Activated CD4-positive, alpha-beta T cell treated with anti-CD3 and anti-CD28 coated beads for 36 hours (primary cell): ENCODE data around the gene SLC15A4. TPM values are rescaled to one million over a fixed set of nuclear protein-coding genes. Genes with fewer than 3 reads are reported as not detected.

Source experiments
- ATAC-seq: fragments of 200-7000 bp; cut with Tn5 transposase; one replicate; pipeline ENCODE4 v1.10.0; 2021; ENCODE audit warnings: mild to moderate bottlenecking, moderate library complexity
- CTCF ChIA-PET: fragments of 350-600 bp; sonication (Branson Sonifier 250); formaldehyde crosslinking; loops from one replicate; lab custom pipeline; 2021; ENCODE audit warnings: antibody characterized with exemption; lab: Charles Lee
- POLR2A ChIA-PET: fragments of 350-600 bp; sonication (Branson Sonifier 250); formaldehyde crosslinking; loops from one replicate; lab custom pipeline; 2021; ENCODE audit warnings: antibody characterized with exemption, inconsistent platforms; lab: Charles Lee
- DNase-seq: peaks from one replicate; pipeline ENCODE4 v3.0.0-alpha.2; 2020
- H3K27ac Mint-ChIP-seq: one replicate; pipeline ENCODE4 v1.8.0; 2021; ENCODE audit warnings: mixed read lengths
- H3K27me3 Mint-ChIP-seq: one replicate; pipeline ENCODE4 v1.8.0; 2021; ENCODE audit warnings: mixed read lengths
- H3K36me3 Mint-ChIP-seq: one replicate; pipeline ENCODE4 v1.8.0; 2021; ENCODE audit warnings: low read depth, mixed read lengths
- H3K4me1 Mint-ChIP-seq: one replicate; pipeline ENCODE4 v1.8.0; 2021; ENCODE audit warnings: mixed read lengths
- H3K4me3 Mint-ChIP-seq: one replicate; pipeline ENCODE4 v1.8.0; 2021; ENCODE audit warnings: mild to moderate bottlenecking, moderate library complexity, mixed read lengths
- H3K9me3 Mint-ChIP-seq: one replicate; pipeline ENCODE4 v1.8.0; 2021; ENCODE audit warnings: low read depth, mixed read lengths
- intact Hi-C, 2 experiments: fragments of 100-400 bp; cut with DNase I in 1 of 2; cut with micrococcal nuclease in 1 of 2; formaldehyde crosslinking; loops; one replicate each; pipeline versions ENCODE4 v1.14.2 to v1.15.1; 2022 to 2024; cut with DNase I, micrococcal nuclease
- total RNA-seq, 2 experiments: library from RNA; stranded (reverse); gene quantifications; one replicate each; pipeline ENCODE4 v1.2.3, GENCODE V29; 2021

SLC15A4 gene
- total RNA-seq, 2 experiments from 2014 or later: 24.2 to 25.9 TPM

DNA sequence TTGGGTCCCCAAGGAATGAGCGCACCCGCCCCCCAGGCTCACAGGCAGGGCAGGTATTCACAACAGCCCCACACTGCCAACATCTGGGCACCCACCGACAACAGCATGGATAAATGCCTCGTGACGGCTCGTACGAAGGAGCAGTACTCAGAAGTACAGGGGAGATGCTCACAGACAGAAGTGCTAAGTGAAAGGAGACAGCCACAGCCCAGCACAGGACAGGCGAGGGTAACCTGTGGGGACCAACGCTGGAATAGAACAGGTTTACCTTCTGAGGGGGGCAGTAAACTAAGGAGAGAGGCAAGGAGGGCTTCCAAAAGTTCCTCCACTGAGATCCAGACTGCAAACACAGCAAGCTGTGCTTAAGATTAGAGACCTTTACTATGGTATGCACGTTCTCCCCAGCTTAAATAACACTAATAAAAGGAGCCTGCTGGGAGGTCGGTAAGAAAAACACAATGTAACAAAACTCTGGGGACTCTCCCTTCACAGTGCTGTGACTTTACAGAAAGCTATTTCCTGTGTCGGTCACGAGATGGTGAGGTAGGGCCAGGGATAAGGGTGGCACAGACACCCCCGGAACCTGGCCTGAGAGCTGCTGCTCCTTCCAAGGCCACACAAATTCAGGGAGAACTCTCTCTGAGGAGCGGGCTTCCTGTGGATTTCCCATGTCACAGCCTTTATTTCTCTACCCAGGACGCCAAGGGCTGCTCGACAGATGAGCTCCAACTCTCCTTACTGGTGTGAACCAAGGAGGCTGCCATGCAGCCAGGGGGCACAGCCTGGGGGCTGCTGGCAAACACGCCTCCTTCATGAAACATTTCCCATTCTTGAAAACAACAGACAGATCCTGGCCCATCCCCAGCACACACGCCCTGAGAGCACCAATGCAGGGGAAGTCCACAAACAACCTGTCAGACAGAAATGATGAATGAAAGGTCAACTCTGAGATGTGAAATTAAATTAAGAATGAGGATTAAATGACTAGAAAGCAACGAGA, 26.3 kb downstream of the SLC15A4 start:
- POLR2A ChIA-PET: no interaction called here
- peaks cover 20% of the 10 kb centered on the region for H3K4me1 Mint-ChIP-seq
- peaks cover 65% of the 10 kb centered on the region for H3K36me3 Mint-ChIP-seq
- no peaks in the 10 kb centered on the region for H3K27me3 Mint-ChIP-seq
- CTCF ChIA-PET: no interaction called here
- intact Hi-C loops: no loop called here
- no peak for ATAC-seq
- no peak overlapping the region for H3K4me3 Mint-ChIP-seq
- H3K27ac Mint-ChIP-seq: peak overlapping the region; percentile 58
- no peaks in the 10 kb centered on the region for H3K9me3 Mint-ChIP-seq
- no peak for DNase-seq

DNA sequence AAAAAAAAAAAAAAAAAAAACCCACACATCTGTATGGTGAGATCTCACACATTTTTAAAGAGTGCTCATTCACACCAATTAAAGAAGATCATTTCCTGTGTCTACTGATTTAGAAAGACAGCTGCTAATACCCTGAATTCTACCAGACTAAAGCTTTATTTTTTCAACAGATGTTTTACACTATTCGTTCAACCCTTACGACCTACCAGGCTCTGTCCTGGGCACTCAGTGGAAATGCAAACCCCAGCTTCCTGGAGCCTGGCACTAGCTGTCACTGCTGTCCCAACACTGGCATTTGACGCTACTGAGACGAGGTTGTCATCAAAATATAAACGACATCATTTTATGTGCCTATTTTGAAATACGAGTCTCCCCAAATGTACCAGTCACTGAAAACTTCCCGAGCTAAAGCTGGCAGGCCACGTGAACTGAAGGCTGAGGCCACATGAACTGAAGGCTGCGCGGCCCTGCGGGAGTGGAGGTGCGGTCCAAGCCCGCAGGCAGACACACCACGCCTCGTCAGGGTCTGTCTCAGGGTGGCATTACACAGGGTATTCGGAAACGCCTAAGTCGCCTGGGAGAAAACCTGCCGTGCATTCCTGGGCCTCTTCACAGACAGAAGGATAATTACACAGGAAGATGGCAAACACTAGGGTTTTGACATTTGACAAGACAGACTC, 27.2 kb downstream of the SLC15A4 start:
- CTCF ChIA-PET: no interaction called here

GRCh38 chr12:128795530-128796361, 28.0 kb downstream of the SLC15A4 start:
- H3K4me3 Mint-ChIP-seq: no peak overlapping the region
- peaks cover 62% of the 10 kb centered on the region for H3K36me3 Mint-ChIP-seq
- DNase-seq: no peak
- no peaks in the 10 kb centered on the region for H3K27me3 Mint-ChIP-seq
- no peak for ATAC-seq
- H3K9me3 Mint-ChIP-seq: no peaks in the 10 kb centered on the region
- no peak overlapping the region for H3K27ac Mint-ChIP-seq
- ChIA-PET CTCF (no interaction called here), POLR2A (interaction anchor here (0.6 kb wide), 1 partner anchor 1771 kb away, joined by 3 read pairs; no protein-coding TSS in a partner anchor)
- peaks cover 17% of the 10 kb centered on the region for H3K4me1 Mint-ChIP-seq
- intact Hi-C loops: no loop called here

More for the DNA sequence above, 27.2 kb downstream of the SLC15A4 start:
- Mint-ChIP-seq H3K36me3 (peaks cover 68% of the 10 kb centered on the region), H3K27ac (no peak overlapping the region), H3K9me3 (no peaks in the 10 kb centered on the region), H3K4me1 (peaks cover 17% of the 10 kb centered on the region), H3K4me3 (no peak overlapping the region), H3K27me3 (no peaks in the 10 kb centered on the region)
- intact Hi-C loops: no loop called here
- no peak for DNase-seq
- no peak for ATAC-seq
- POLR2A ChIA-PET: no interaction called here

DNA sequence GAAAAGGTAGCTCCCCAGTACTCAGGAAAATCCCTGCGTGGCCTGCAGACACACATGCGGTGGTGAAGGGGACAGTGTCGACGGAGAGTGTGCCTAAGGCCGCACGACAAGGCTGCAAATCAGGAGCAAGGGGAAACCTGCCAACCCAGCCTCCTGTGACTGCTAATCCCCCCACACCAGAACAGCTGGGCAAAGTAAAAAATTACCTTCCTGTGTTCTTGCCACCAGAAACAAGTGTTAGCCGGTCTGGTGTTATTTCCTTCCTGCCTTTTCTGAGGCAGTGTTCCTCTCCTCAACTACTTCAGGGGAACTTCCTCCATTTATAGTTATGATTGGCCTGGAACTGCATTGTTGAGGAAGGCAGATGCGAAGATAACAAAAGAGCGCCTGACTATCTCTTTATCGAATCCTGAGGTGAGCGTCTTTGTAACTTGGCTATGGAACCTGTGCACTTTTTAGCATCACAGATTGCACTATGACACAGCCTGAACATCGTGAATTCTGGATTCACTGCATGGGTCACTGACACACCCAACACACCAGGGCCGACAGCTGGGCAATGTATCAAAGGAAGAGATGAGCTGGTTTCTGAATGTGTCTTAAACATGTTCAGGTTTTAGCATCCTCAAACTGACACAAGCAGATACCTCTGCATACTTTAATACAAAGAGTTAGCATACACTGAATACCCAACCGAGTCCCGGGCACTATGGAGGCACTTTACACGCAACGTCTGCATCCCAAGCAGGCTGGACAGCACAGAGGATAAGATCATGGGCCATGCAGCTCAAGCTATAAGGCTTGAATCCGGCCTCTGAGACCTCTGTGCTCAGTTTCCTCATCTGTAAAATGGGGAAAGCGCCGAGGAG, 28.9 kb downstream of the SLC15A4 start:
- H3K27ac Mint-ChIP-seq: no peak overlapping the region
- ATAC-seq (peak; percentile 27), DNase-seq (no peak)
- peaks cover 17% of the 10 kb centered on the region for H3K4me1 Mint-ChIP-seq
- peaks cover 53% of the 10 kb centered on the region for H3K36me3 Mint-ChIP-seq
- POLR2A ChIA-PET: no interaction called here
- no peaks in the 10 kb centered on the region for H3K9me3 Mint-ChIP-seq
- H3K4me3 Mint-ChIP-seq: no peak overlapping the region
- CTCF ChIA-PET: interaction anchor here (1.1 to 1.4 kb wide), 2 partner anchors 11 to 175 kb away, joined by 3 read pairs; no protein-coding TSS in a partner anchor
- intact Hi-C loops: no loop called here
- H3K27me3 Mint-ChIP-seq: no peaks in the 10 kb centered on the region

DNA sequence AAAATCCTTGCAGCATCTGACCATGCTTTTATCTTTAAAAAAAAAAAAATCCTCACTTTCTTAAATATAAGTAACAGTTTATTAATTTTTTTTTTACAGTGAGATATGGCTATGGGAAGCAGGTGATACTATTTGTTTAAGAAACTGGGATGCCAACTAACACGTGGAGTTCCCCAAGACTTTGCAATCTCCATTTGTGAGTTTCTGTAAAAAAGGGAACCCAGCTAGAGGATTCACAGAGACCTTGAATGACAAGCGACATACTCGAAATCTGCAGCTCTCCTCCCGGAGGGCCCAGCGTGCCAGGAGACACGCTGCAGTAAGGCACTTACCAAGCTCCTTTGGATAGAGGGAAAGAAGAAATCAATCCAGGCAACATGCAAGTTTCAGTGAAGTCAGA, 30.1 kb downstream of the SLC15A4 start:
- no peak for ATAC-seq
- Mint-ChIP-seq H3K9me3 (no peaks in the 10 kb centered on the region), H3K4me3 (no peak overlapping the region), H3K27ac (no peak overlapping the region), H3K36me3 (peaks cover 47% of the 10 kb centered on the region), H3K27me3 (no peaks in the 10 kb centered on the region), H3K4me1 (peaks cover 17% of the 10 kb centered on the region)
- no peak for DNase-seq
- intact Hi-C loops: no loop called here
- POLR2A ChIA-PET: no interaction called here
- CTCF ChIA-PET: interaction anchor here (0.6 to 1.4 kb wide), 3 partner anchors 10 to 176 kb away, joined by 3 read pairs; no protein-coding TSS in a partner anchor

- Mint-ChIP-seq H3K27ac (no peak overlapping the region), H3K36me3 (peaks cover 42% of the 10 kb centered on the region), H3K27me3 (no peaks in the 10 kb centered on the region), H3K9me3 (no peaks in the 10 kb centered on the region), H3K4me1 (peaks cover 17% of the 10 kb centered on the region), H3K4me3 (no peak overlapping the region)
- DNase-seq (no peak), ATAC-seq (no peak)
- CTCF ChIA-PET: no interaction called here
- intact Hi-C loops: no loop called here
- POLR2A ChIA-PET: no interaction called here
Measured at GRCh38 chr12:128792881-128793280, 30.9 kb downstream of the SLC15A4 start.

DNA sequence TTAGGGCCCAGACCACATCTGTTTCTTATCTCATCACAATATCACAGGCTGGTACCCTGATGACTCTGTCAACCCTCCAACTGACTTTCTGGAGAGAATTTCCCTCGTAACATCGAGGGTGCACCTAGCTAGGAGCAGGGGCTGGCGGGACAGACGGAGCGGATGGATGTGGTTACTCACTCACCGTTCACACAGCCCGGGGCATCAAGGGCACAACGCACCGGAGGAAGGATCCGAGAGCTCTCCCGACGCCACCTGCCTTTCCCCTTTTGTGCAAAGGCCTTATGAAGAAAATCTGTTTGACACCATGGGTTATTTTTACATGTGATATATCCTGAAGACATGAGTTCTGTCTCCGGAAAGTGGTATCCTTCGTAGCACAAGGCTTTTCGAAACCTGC, 31.4 kb downstream of the SLC15A4 start:
- DNase-seq (no peak), ATAC-seq (no peak)
- H3K4me1 Mint-ChIP-seq: peaks cover 17% of the 10 kb centered on the region
- H3K9me3 Mint-ChIP-seq: no peaks in the 10 kb centered on the region
- H3K27me3 Mint-ChIP-seq: no peaks in the 10 kb centered on the region
- ChIA-PET CTCF (interaction anchor here (0.8 kb wide), 1 partner anchor 48 kb away, joined by 4 read pairs; no protein-coding TSS in a partner anchor), POLR2A (no interaction called here)
- no peak overlapping the region for H3K4me3 Mint-ChIP-seq
- peaks cover 39% of the 10 kb centered on the region for H3K36me3 Mint-ChIP-seq
- intact Hi-C loops: no loop called here
- no peak overlapping the region for H3K27ac Mint-ChIP-seq

- CTCF ChIA-PET: interaction anchor here (0.8 kb wide), 1 partner anchor 49 kb away, joined by 4 read pairs; no protein-coding TSS in a partner anchor
- ATAC-seq (peak; percentile 65), DNase-seq (no peak)
- intact Hi-C loops: no loop called here
- H3K4me3 Mint-ChIP-seq: no peak overlapping the region
- H3K36me3 Mint-ChIP-seq: peaks cover 31% of the 10 kb centered on the region
- peak overlapping the region; percentile 47 for H3K27ac Mint-ChIP-seq
- peaks cover 17% of the 10 kb centered on the region for H3K4me1 Mint-ChIP-seq
- POLR2A ChIA-PET: no interaction called here
- H3K9me3 Mint-ChIP-seq: no peaks in the 10 kb centered on the region
- H3K27me3 Mint-ChIP-seq: no peaks in the 10 kb centered on the region
Measured at GRCh38 chr12:128791395-128792322, 32.1 kb downstream of the SLC15A4 start.

DNA sequence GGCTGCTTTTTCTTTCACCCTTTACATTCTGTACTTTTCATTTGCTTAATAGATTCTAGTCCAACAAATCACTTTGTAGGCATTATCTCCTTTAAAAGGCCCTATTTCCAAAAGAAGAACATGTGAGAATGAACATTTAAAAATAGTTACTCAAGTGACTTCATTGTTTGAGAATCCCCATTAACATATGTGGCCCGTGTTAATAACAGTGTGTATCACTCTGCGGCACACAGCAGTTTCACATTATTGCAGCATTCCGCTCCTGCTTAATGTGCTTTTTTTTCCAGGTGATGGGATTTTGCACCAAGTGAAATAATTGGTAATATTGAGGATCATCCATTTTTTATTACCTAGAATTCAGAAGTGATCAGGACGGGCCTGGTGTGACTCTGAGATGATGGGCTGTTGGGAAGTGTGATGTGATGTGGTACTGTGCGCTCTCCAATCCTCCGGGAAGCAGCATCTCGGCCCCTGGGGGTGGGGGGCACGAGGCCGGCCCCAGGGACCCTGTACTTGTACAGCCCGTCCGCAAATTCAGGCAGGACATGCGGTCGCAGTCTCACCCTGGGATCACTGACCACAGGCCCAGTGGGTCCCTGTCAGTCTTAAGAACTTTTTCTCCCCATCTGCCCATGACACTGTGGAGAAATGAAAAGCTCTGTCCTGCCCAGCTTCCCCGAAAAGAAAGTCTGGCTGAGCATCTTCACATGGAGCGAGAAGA, 32.9 kb downstream of the SLC15A4 start:
- Mint-ChIP-seq H3K27me3 (no peaks in the 10 kb centered on the region), H3K4me1 (peaks cover 15% of the 10 kb centered on the region), H3K4me3 (no peak overlapping the region), H3K36me3 (peaks cover 24% of the 10 kb centered on the region), H3K27ac (no peak overlapping the region), H3K9me3 (no peaks in the 10 kb centered on the region)
- CTCF ChIA-PET: interaction anchor here (0.8 kb wide), 1 partner anchor 14 kb away, joined by 3 read pairs; no protein-coding TSS in a partner anchor
- POLR2A ChIA-PET: no interaction called here
- ATAC-seq (no peak), DNase-seq (no peak)
- intact Hi-C loops: no loop called here
